Smooth muscle cell (in vitro differentiated cells): ENCODE data around the gene VPS11. TPM values are rescaled to one million over a fixed set of nuclear protein-coding genes. Genes with fewer than 3 reads are reported as not detected.
"Not testable (repeated sequence)": the region's sequence is repeated elsewhere in the genome, so short reads cannot be mapped to it uniquely, and the experiment has no call there.

ENCODE experiments used
- DNase-seq: peaks from one replicate; lab custom pipeline; 2025; ENCODE audit not compliant: unreplicated experiment; lab: John Stamatoyannopoulos, UW
- H2AFZ ChIP-seq: fragments of 200-600 bp; sonication (generic); 2 replicates; pipeline ENCODE4 v1.6.0; 2016; ENCODE audit warnings: antibody characterized with exemption, low read depth, mild to moderate bottlenecking
- H3F3A ChIP-seq: fragments of 200-600 bp; sonication (generic); 2 replicates; pipeline ENCODE4 v1.6.0; 2017; ENCODE audit warnings: antibody characterized with exemption, low read depth
- H3K27ac ChIP-seq: fragments of 200-600 bp; sonication (generic); 2 replicates; pipeline ENCODE4 v1.5.1; 2016; ENCODE audit warnings: low read depth, mild to moderate bottlenecking
- H3K27me3 ChIP-seq: fragments of 200-600 bp; sonication (generic); 2 replicates; pipeline ENCODE4 v1.6.1; 2016; ENCODE audit warnings: low read depth, mild to moderate bottlenecking
- H3K36me3 ChIP-seq: fragments of 200-600 bp; sonication (generic); 2 replicates; pipeline ENCODE4 v1.5.1; 2016; ENCODE audit warnings: low read depth
- H3K4me1 ChIP-seq: fragments of 200-600 bp; sonication (generic); 2 replicates; pipeline ENCODE4 v1.5.1; 2016; ENCODE audit warnings: low read depth
- H3K4me2 ChIP-seq: fragments of 200-600 bp; sonication (generic); 2 replicates; pipeline ENCODE4 v1.6.0; 2016; ENCODE audit warnings: mild to moderate bottlenecking
- H3K4me3 ChIP-seq: fragments of 200-600 bp; sonication (generic); 2 replicates; pipeline ENCODE4 v1.5.1; 2016; ENCODE audit warnings: mild to moderate bottlenecking
- H3K79me2 ChIP-seq: fragments of 200-600 bp; sonication (generic); 2 replicates; pipeline ENCODE4 v1.6.0; 2016; ENCODE audit warnings: low read depth, mild to moderate bottlenecking
- H3K9ac ChIP-seq: fragments of 200-600 bp; sonication (generic); 2 replicates; pipeline ENCODE4 v1.6.0; 2016; ENCODE audit warnings: low read depth
- H3K9me3 ChIP-seq: fragments of 200-600 bp; sonication (generic); replicated peaks from 2 replicates; pipeline ENCODE4 v1.5.1; 2016; ENCODE audit warnings: low read depth
- H4K20me1 ChIP-seq: fragments of 200-600 bp; sonication (generic); 2 replicates; pipeline ENCODE4 v1.6.0; 2016; ENCODE audit warnings: low read depth
- CTCF ChIP-seq: fragments of 200-600 bp; sonication (generic); IDR thresholded peaks from 2 replicates; pipeline ENCODE4 v1.5.1; 2017; ENCODE audit warnings: borderline replicate concordance, mild to moderate bottlenecking, antibody characterized with exemption; ENCODE audit not compliant: insufficient read depth, poor library complexity, severe bottlenecking
- WGBS: methylation state at CpG from one replicate; pipeline ENCODE4 v1.1.7; 2016; ENCODE audit warnings: low lambda C conversion rate; 5-methylcytosine and 5-hydroxymethylcytosine counted together
- polyA plus RNA-seq: library from polyadenylated mRNA; unstranded; fragments of >200 nt; fragmentation: Nextera tagmentation; extraction: Ambion mirVana; gene quantifications from 2 replicates; pipeline ENCODE4 v1.2.1, GENCODE V29; 2016
- total RNA-seq: library from RNA; depleted of rRNA; stranded (reverse); fragments of >200 nt; gene quantifications from 2 replicates; pipeline ENCODE4 v1.2.3, GENCODE V29; 2014

Gene VPS11
- total and polyA plus RNA-seq, 2 experiments from 2014 or later, result 33.1 to 33.8 TPM

GRCh38 chr11:119038884-119039283 lies 28.7 kb upstream of the VPS11 start:
- Histone ChIP-seq H3F3A (no peaks in the 10 kb centered on the region), H3K27me3 (no peaks in the 10 kb centered on the region), H3K4me2 (no peak overlapping the region), H3K27ac (no peak overlapping the region), H3K4me1 (no peaks in the 10 kb centered on the region), H3K9ac (no peak overlapping the region), H2AFZ (no peak overlapping the region), H3K79me2 (no peaks in the 10 kb centered on the region), H4K20me1 (no peaks in the 10 kb centered on the region), H3K36me3 (no peaks in the 10 kb centered on the region), H3K9me3 (no peaks in the 10 kb centered on the region), H3K4me3 (no peak overlapping the region)
- TF ChIP-seq CTCF, result no peak
- WGBS, result 91% methylated on average over 5 of the region's 5 CpGs
- DNase-seq, result no peak

- H3K79me2 ChIP-seq, H3K9me3 ChIP-seq, DNase-seq, H3F3A ChIP-seq, H2AFZ ChIP-seq, H3K27me3 ChIP-seq, H3K9ac ChIP-seq, H3K4me3 ChIP-seq, H3K36me3 ChIP-seq, H3K27ac ChIP-seq, H3K4me2 ChIP-seq, H4K20me1 ChIP-seq, H3K4me1 ChIP-seq: not testable (repeated sequence)
- WGBS, result 45% methylated on average over 11 of the region's 11 CpGs
These were observed 28.1 kb upstream of the VPS11 start for GRCh38 chr11:119039471-119039870.

- no peaks in the 10 kb centered on the region for H3K27me3 ChIP-seq
- no peak overlapping the region for H3K9ac ChIP-seq
- no peak overlapping the region for H3K4me3 ChIP-seq
- no peaks in the 10 kb centered on the region for H3K36me3 ChIP-seq
- H3K27ac ChIP-seq, result no peak overlapping the region
- H3K4me1 ChIP-seq, result no peaks in the 10 kb centered on the region
- no peak for DNase-seq
- TF ChIP-seq CTCF, result no peak
- WGBS, result 46% methylated on average over 4 of the region's 4 CpGs
- H3K9me3 ChIP-seq, result no peaks in the 10 kb centered on the region
- H4K20me1 ChIP-seq, result no peaks in the 10 kb centered on the region
- no peaks in the 10 kb centered on the region for H3K79me2 ChIP-seq
- H3K4me2 ChIP-seq, result no peak overlapping the region
- H3F3A ChIP-seq, result no peaks in the 10 kb centered on the region
- H2AFZ ChIP-seq, result no peak overlapping the region
These were observed 25.6 kb upstream of the VPS11 start for GRCh38 chr11:119041821-119042514.

GRCh38 chr11:119042927-119043326 lies 24.7 kb upstream of the VPS11 start:
- no peak overlapping the region for H3K4me3 ChIP-seq
- DNase-seq, result no peak
- H4K20me1 ChIP-seq, result no peaks in the 10 kb centered on the region
- H3F3A ChIP-seq, result no peaks in the 10 kb centered on the region
- 92% methylated on average over 9 of the region's 9 CpGs for WGBS
- H3K36me3 ChIP-seq, result no peaks in the 10 kb centered on the region
- no peak overlapping the region for H2AFZ ChIP-seq
- H3K79me2 ChIP-seq, result no peaks in the 10 kb centered on the region
- H3K4me2 ChIP-seq, result no peak overlapping the region
- no peak overlapping the region for H3K9ac ChIP-seq
- H3K27me3 ChIP-seq, result no peaks in the 10 kb centered on the region
- no peak for TF ChIP-seq CTCF
- no peaks in the 10 kb centered on the region for H3K4me1 ChIP-seq
- H3K27ac ChIP-seq, result no peak overlapping the region
- H3K9me3 ChIP-seq, result no peaks in the 10 kb centered on the region
